Neural progenitor cell (in vitro differentiated cells): ENCODE results near the gene KIF19. TPM values are rescaled to one million over a fixed set of nuclear protein-coding genes. Genes with fewer than 3 reads are reported as not detected.

ENCODE experiments used
- DNase-seq: peaks from one replicate; pipeline ENCODE4 v3.0.0-alpha.2; 2016; ENCODE audit warnings: low spot score
- H2AFZ ChIP-seq: fragments of 200-600 bp; sonication (generic); replicated peaks from 2 replicates; pipeline ENCODE4 v1.6.1; 2016; ENCODE audit warnings: antibody characterized with exemption
- H3F3A ChIP-seq: fragments of 200-600 bp; sonication (generic); 2 replicates; pipeline ENCODE4 v1.6.1; 2016; ENCODE audit warnings: antibody characterized with exemption, low read depth
- H3K27ac ChIP-seq: fragments of 200-600 bp; sonication (generic); 2 replicates; pipeline ENCODE4 v1.5.1; 2016; ENCODE audit warnings: mild to moderate bottlenecking
- H3K27me3 ChIP-seq: fragments of 200-600 bp; sonication (generic); 2 replicates; pipeline ENCODE4 v1.6.1; 2016; ENCODE audit warnings: mild to moderate bottlenecking, moderate library complexity
- H3K36me3 ChIP-seq: fragments of 200-600 bp; sonication (generic); 2 replicates; pipeline ENCODE4 v1.5.1; 2016
- H3K4me1 ChIP-seq: fragments of 200-600 bp; sonication (generic); 2 replicates; pipeline ENCODE4 v1.6.1; 2016; ENCODE audit warnings: mixed run types
- H3K4me2 ChIP-seq: fragments of 200-600 bp; sonication (generic); 2 replicates; pipeline ENCODE4 v1.6.1; 2016
- H3K4me3 ChIP-seq: fragments of 200-600 bp; sonication (generic); 2 replicates; pipeline ENCODE4 v1.5.1; 2016
- H3K79me2 ChIP-seq: fragments of 200-600 bp; sonication (generic); 2 replicates; pipeline ENCODE4 v1.6.1; 2016; ENCODE audit warnings: low read depth
- H3K9ac ChIP-seq: fragments of 200-600 bp; sonication (generic); 2 replicates; pipeline ENCODE4 v1.6.1; 2016
- H3K9me3 ChIP-seq: fragments of 200-600 bp; sonication (generic); 2 replicates; pipeline ENCODE4 v1.5.1; 2016; ENCODE audit warnings: low read depth
- H4K20me1 ChIP-seq: fragments of 200-600 bp; sonication (generic); 2 replicates; pipeline ENCODE4 v1.6.1; 2016; ENCODE audit warnings: low read depth
- H3K27ac Mint-ChIP-seq: 3 replicates; pipeline ENCODE4 v1.8.0; 2021; ENCODE audit warnings: mixed read lengths
- H3K27me3 Mint-ChIP-seq: 2 replicates; pipeline ENCODE4 v1.8.0; 2022; ENCODE audit warnings: low read depth, mild to moderate bottlenecking, inconsistent platforms, moderate library complexity, mixed read lengths; ENCODE audit not compliant: insufficient read depth
- H3K36me3 Mint-ChIP-seq: 3 replicates; pipeline ENCODE4 v1.8.0; 2021; ENCODE audit warnings: mixed read lengths
- H3K4me1 Mint-ChIP-seq: 3 replicates; pipeline ENCODE4 v1.8.0; 2021; ENCODE audit warnings: mixed read lengths
- H3K4me3 Mint-ChIP-seq: 3 replicates; pipeline ENCODE4 v1.8.0; 2021; ENCODE audit warnings: mild to moderate bottlenecking, moderate library complexity, mixed read lengths
- H3K9me3 Mint-ChIP-seq: 3 replicates; pipeline ENCODE4 v1.8.0; 2020; ENCODE audit warnings: mixed read lengths
- CTCF ChIP-seq: fragments of 200-600 bp; sonication (generic); IDR thresholded peaks from 2 replicates; pipeline ENCODE4 v1.5.1; 2017; ENCODE audit warnings: antibody characterized with exemption, mild to moderate bottlenecking
- EZH2 ChIP-seq: fragments of 200-600 bp; sonication (generic); IDR thresholded peaks from 2 replicates; pipeline ENCODE4 v1.6.1; 2017; ENCODE audit warnings: antibody characterized with exemption, mild to moderate bottlenecking, moderate library complexity
- EZH2phosphoT487 ChIP-seq: fragments of 200-600 bp; sonication (generic); IDR thresholded peaks from 2 replicates; pipeline ENCODE4 v1.6.1; 2017; ENCODE audit warnings: antibody characterized with exemption
- total RNA-seq: library from RNA; depleted of rRNA; stranded (reverse); fragments of >200 nt; gene quantifications from 2 replicates; pipeline ENCODE4 v1.2.3, GENCODE V29; 2015; ENCODE audit warnings: low replicate concordance

The KIF19 gene
- total RNA-seq, 1 donor from 2014 or later: 0.15 TPM

- Mint-ChIP-seq H3K4me3 (no peak overlapping the region), H3K4me1 (peaks cover 11% of the 10 kb centered on the region), H3K27ac (peak overlapping the region; percentile 42), H3K36me3 (peaks cover 4% of the 10 kb centered on the region), H3K27me3 (peaks cover 14% of the 10 kb centered on the region), H3K9me3 (no peaks in the 10 kb centered on the region)
- no peaks in the 10 kb centered on the region for H3K36me3 ChIP-seq
- no peak overlapping the region for H2AFZ ChIP-seq
- H3K27ac ChIP-seq: no peak overlapping the region
- H3K4me1 ChIP-seq: peaks cover 4% of the 10 kb centered on the region
- no peak overlapping the region for H3K4me2 ChIP-seq
- H3K27me3 ChIP-seq: peaks cover 73% of the 10 kb centered on the region
- H3K4me3 ChIP-seq: no peak overlapping the region
- no peaks in the 10 kb centered on the region for H4K20me1 ChIP-seq
- no peak for DNase-seq
- TF ChIP-seq EZH2phosphoT487: no peak
- TF ChIP-seq CTCF: no peak
- TF ChIP-seq EZH2: no peak
- H3K9me3 ChIP-seq: no peaks in the 10 kb centered on the region
- no peaks in the 10 kb centered on the region for H3K79me2 ChIP-seq
- H3F3A ChIP-seq: no peaks in the 10 kb centered on the region
- no peak overlapping the region for H3K9ac ChIP-seq
Observed at GRCh38 chr17:74353446-74354060, 27.5 kb downstream of the KIF19 start.

- Histone ChIP-seq H3F3A (no peaks in the 10 kb centered on the region), H2AFZ (no peak overlapping the region), H3K27me3 (peaks cover 70% of the 10 kb centered on the region), H3K4me1 (peaks cover 4% of the 10 kb centered on the region), H3K79me2 (no peaks in the 10 kb centered on the region), H3K27ac (no peak overlapping the region), H3K9me3 (no peaks in the 10 kb centered on the region), H3K4me2 (no peak overlapping the region), H3K9ac (no peak overlapping the region), H4K20me1 (no peaks in the 10 kb centered on the region), H3K4me3 (no peak overlapping the region), H3K36me3 (no peaks in the 10 kb centered on the region)
- no peak overlapping the region for H3K27ac Mint-ChIP-seq
- H3K9me3 Mint-ChIP-seq: no peaks in the 10 kb centered on the region
- peak; percentile 92 for DNase-seq
- peaks cover 14% of the 10 kb centered on the region for H3K27me3 Mint-ChIP-seq
- no peak overlapping the region for H3K4me3 Mint-ChIP-seq
- peaks cover 15% of the 10 kb centered on the region for H3K4me1 Mint-ChIP-seq
- peak; percentile 96 for TF ChIP-seq CTCF
- TF ChIP-seq EZH2: peak; percentile 43
- TF ChIP-seq EZH2phosphoT487: no peak
- peaks cover 6% of the 10 kb centered on the region for H3K36me3 Mint-ChIP-seq
Observed at GRCh38 chr17:74354123-74354522, 28.1 kb downstream of the KIF19 start.

GRCh38 chr17:74354561-74354960 is 28.5 kb downstream of the KIF19 start:
- no peak for DNase-seq
- peaks cover 17% of the 10 kb centered on the region for H3K4me1 Mint-ChIP-seq
- H3K4me3 ChIP-seq: no peak overlapping the region

More at GRCh38 chr17:74354561-74354960, 28.5 kb downstream of the KIF19 start:
- Histone ChIP-seq H3F3A (no peaks in the 10 kb centered on the region), H3K36me3 (no peaks in the 10 kb centered on the region), H3K4me1 (peaks cover 4% of the 10 kb centered on the region), H3K4me2 (no peak overlapping the region), H3K79me2 (no peaks in the 10 kb centered on the region), H3K27ac (no peak overlapping the region), H2AFZ (no peak overlapping the region), H3K27me3 (peaks cover 67% of the 10 kb centered on the region), H4K20me1 (no peaks in the 10 kb centered on the region), H3K9ac (no peak overlapping the region), H3K9me3 (no peaks in the 10 kb centered on the region)
- peaks cover 6% of the 10 kb centered on the region for H3K36me3 Mint-ChIP-seq
- H3K27me3 Mint-ChIP-seq: peaks cover 12% of the 10 kb centered on the region
- H3K4me3 Mint-ChIP-seq: no peak overlapping the region
- H3K9me3 Mint-ChIP-seq: no peaks in the 10 kb centered on the region
- H3K27ac Mint-ChIP-seq: no peak overlapping the region
- TF ChIP-seq EZH2phosphoT487 (no peak), CTCF (no peak), EZH2 (peak; percentile 8)
